Panc1 (cell line): ENCODE results near the gene SNRNP70. TPM values are rescaled to one million over a fixed set of nuclear protein-coding genes. Genes with fewer than 3 reads are reported as not detected.

ENCODE experiments used
- ATAC-seq: fragments of 200-7000 bp; cut with Tn5 transposase; 2 replicates; pipeline ENCODE4 v1.9.1; 2020; ENCODE audit warnings: mild to moderate bottlenecking, moderate library complexity
- BruUV-seq: library from RNA; stranded (reverse); fragments of 400-500 nt; replicated peaks from 2 replicates; lab custom pipeline; 2021; lab: Mats Ljungman, UMichigan
- CTCF ChIA-PET: fragments of 300-600 bp; sonication (Branson Sonifier 250); formaldehyde crosslinking; loops from one replicate; lab custom pipeline; 2022; ENCODE audit warnings: antibody characterized with exemption; lab: Charles Lee
- POLR2A ChIA-PET: fragments of 300-600 bp; sonication (Branson Sonifier 250); formaldehyde crosslinking; loops from one replicate; lab custom pipeline; 2022; ENCODE audit warnings: antibody characterized with exemption; lab: Charles Lee
- DNase-seq: peaks from one replicate; pipeline ENCODE4 v3.0.0-alpha.2; 2010; ENCODE audit warnings: low read depth, low spot score
- H3K27ac ChIP-seq: 2 replicates; pipeline ENCODE4 v1.5.1; 2011; ENCODE audit warnings: mild to moderate bottlenecking, low read length, inconsistent platforms
- H3K27me3 ChIP-seq: fragments of 200-500 bp; sonication (Bioruptor generic); 2 replicates; pipeline ENCODE4 v1.6.0; 2014; ENCODE audit warnings: low read length, inconsistent platforms; ENCODE audit not compliant: control insufficient read depth, insufficient read depth
- H3K36me3 ChIP-seq: fragments of 200-500 bp; sonication (Bioruptor generic); 2 replicates; pipeline ENCODE4 v1.5.1; 2014; ENCODE audit warnings: inconsistent platforms, mild to moderate bottlenecking, low read length, moderate library complexity; ENCODE audit not compliant: control insufficient read depth, insufficient read depth
- H3K4me1 ChIP-seq: 2 replicates; pipeline ENCODE4 v1.5.1; 2011; ENCODE audit warnings: inconsistent platforms, mild to moderate bottlenecking, low read length, moderate library complexity; ENCODE audit not compliant: control insufficient read depth, insufficient read depth
- H3K4me3 ChIP-seq, 2 experiments: 2 replicates each; pipeline ENCODE4 v1.5.1; 2011 to 2012; ENCODE audit warnings: low read depth in 2 of 2, low read length in 2 of 2, mild to moderate bottlenecking in 2 of 2, inconsistent platforms in 1 of 2, moderate library complexity in 1 of 2
- H3K9me3 ChIP-seq: fragments of 200-500 bp; sonication (Bioruptor generic); 2 replicates; pipeline ENCODE4 v1.5.1; 2014; ENCODE audit warnings: low read depth, mild to moderate bottlenecking, inconsistent platforms, low read length, moderate library complexity; ENCODE audit not compliant: control insufficient read depth, insufficient read depth
- CTCF ChIP-seq: fragments of 450-650 bp; IDR thresholded peaks from 2 replicates; pipeline ENCODE4 v1.5.1; 2017; ENCODE audit warnings: mild to moderate bottlenecking
- POLR2AphosphoS5 ChIP-seq: IDR thresholded peaks from 2 replicates; pipeline ENCODE4 v1.6.1; 2012; ENCODE audit warnings: mild to moderate bottlenecking, low read depth, low read length, moderate library complexity
- REST ChIP-seq, 2 experiments: IDR thresholded peaks; 2 replicates each; pipeline ENCODE4 v1.6.1; 2011 to 2012; ENCODE audit warnings: low read depth in 2 of 2, control low read depth in 1 of 2, low read length in 1 of 2, mild to moderate bottlenecking in 1 of 2, moderate library complexity in 1 of 2; ENCODE audit not compliant: insufficient read depth in 1 of 2
- SIN3A ChIP-seq: IDR thresholded peaks from 2 replicates; pipeline ENCODE4 v1.6.1; 2012; ENCODE audit warnings: low read depth, mild to moderate bottlenecking, low read length, moderate library complexity, borderline replicate concordance; ENCODE audit not compliant: insufficient read depth
- TCF7L2 ChIP-seq: IDR thresholded peaks from 2 replicates; pipeline ENCODE4 v1.6.1; 2011; ENCODE audit warnings: mild to moderate bottlenecking, low read depth, low read length, inconsistent platforms
- in situ Hi-C: cut with HindIII; loops from 2 replicates; pipeline ENCODE4 v1.10.0; 2016; ENCODE audit warnings: low sequenced_read_pairs, low pct_unique_long_range_greater_than_20kb
- intact Hi-C: fragments of 100-400 bp; cut with micrococcal nuclease; formaldehyde crosslinking; loops from one replicate; pipeline ENCODE4 v1.10.0; 2022; ENCODE audit not compliant: unreplicated experiment
- total RNA-seq: library from RNA; stranded (reverse); gene quantifications from one replicate; pipeline ENCODE4 v1.2.1, GENCODE V29; 2021; ENCODE audit not compliant: unreplicated experiment

Gene SNRNP70
- total RNA-seq, 1 experiment from 2014 or later = 180 TPM

- ATAC-seq = no peak
- intact Hi-C loops = no loop called here
Measured at GRCh38 chr19:49061445-49061844, 23.8 kb upstream of the SNRNP70 start.

GRCh38 chr19:49064029-49064629 is 21.1 kb upstream of the SNRNP70 start:
- no peak overlapping the region for H3K27ac ChIP-seq
- ATAC-seq = peak; percentile 58
- TF ChIP-seq SIN3A (no peak), REST (IDR thresholded peaks at IDR 0.05; ENCODE audit: insufficient read depth in 1 of 2, low read depth in 2 of 2, low read length in 1 of 2) (no peak), POLR2AphosphoS5 (no peak), CTCF (no peak), TCF7L2 (no peak)
- peaks cover 4% of the 10 kb centered on the region; the same call in 1 of the 2 replicates for H3K4me1 ChIP-seq
- CTCF ChIA-PET = interaction anchor here (0.7 to 0.8 kb wide), 2 partner anchors 38 to 64 kb away, joined by 3 read pairs; no protein-coding TSS in a partner anchor
- POLR2A ChIA-PET = no interaction called here
- intact Hi-C loops = no loop called here
- H3K4me3 ChIP-seq = peak overlapping the region; percentile 12 to 42
- in situ Hi-C loops = no loop called here
- no peaks in the 10 kb centered on the region for H3K27me3 ChIP-seq
- DNase-seq = no peak
- H3K36me3 ChIP-seq = no peaks in the 10 kb centered on the region
- no TSS peak for BruUV-seq
- no peaks in the 10 kb centered on the region for H3K9me3 ChIP-seq

More at GRCh38 chr19:49061445-49061844, 23.8 kb upstream of the SNRNP70 start:
- Histone ChIP-seq H3K4me1 (peaks cover 4% of the 10 kb centered on the region; the same call in 1 of the 2 replicates), H3K27me3 (no peaks in the 10 kb centered on the region), H3K36me3 (no peaks in the 10 kb centered on the region), H3K4me3 (no peak overlapping the region), H3K27ac (no peak overlapping the region), H3K9me3 (no peaks in the 10 kb centered on the region)
- ChIA-PET CTCF (no interaction called here), POLR2A (no interaction called here)
- in situ Hi-C loops = no loop called here
- no peak for DNase-seq
- TF ChIP-seq REST (IDR thresholded peaks at IDR 0.05; ENCODE audit: insufficient read depth in 1 of 2, low read depth in 2 of 2, low read length in 1 of 2) = no peak
- no peak for TF ChIP-seq CTCF
- TF ChIP-seq POLR2AphosphoS5 = no peak
- no TSS peak for BruUV-seq
